ENCODE measurements around the gene SH3D19.

Gene SH3D19

DNA sequence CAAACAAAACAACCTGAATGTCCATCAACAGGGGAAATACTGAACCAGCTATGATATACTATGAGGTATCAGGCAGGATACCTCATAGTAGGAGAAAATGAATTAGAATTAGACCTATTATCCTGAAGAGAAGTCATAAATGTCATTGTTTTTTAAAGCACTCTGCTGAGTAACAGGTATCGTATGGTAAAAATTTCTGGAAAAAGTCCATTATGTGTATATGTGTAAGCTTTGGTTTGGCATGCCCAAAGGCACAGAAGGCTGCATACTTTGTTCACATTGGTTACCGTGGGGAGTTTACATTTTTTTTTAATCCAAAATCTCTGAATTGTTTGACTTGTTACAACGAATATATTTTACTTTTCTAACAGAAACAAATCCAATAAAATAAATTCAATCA is 155.5 kb downstream of the SH3D19 start:
- no peak overlapping the region for H3K27ac ChIP-seq
- TF ChIP-seq, protein P1, sequence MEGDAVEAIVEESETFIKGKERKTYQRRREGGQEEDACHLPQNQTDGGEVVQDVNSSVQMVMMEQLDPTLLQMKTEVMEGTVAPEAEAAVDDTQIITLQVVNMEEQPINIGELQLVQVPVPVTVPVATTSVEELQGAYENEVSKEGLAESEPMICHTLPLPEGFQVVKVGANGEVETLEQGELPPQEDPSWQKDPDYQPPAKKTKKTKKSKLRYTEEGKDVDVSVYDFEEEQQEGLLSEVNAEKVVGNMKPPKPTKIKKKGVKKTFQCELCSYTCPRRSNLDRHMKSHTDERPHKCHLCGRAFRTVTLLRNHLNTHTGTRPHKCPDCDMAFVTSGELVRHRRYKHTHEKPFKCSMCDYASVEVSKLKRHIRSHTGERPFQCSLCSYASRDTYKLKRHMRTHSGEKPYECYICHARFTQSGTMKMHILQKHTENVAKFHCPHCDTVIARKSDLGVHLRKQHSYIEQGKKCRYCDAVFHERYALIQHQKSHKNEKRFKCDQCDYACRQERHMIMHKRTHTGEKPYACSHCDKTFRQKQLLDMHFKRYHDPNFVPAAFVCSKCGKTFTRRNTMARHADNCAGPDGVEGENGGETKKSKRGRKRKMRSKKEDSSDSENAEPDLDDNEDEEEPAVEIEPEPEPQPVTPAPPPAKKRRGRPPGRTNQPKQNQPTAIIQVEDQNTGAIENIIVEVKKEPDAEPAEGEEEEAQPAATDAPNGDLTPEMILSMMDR (conservative IDR thresholded peaks at IDR 0.05), result no peak

DNA sequence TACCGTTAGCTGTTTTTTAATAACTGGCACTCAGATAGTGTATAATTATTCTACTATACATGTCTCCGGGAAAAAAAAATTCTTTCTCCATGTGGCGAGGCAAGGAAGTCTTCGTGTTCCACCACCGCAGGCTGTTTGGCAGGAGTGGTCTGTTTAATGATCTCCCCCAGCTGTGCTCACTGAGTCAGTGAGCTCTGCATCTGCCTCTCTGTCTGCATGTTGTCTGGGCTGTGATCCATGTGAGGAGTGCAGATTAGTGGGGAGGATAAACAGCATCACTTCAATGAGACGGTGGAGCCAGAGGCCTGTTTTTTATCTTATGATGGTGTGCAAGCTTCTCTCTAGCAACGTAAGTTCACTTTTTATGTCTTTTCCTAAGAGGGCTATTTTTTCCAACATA is 156.2 kb downstream of the SH3D19 start:
- no peak overlapping the region for H3K27ac ChIP-seq
- TF ChIP-seq, protein P1 (conservative IDR thresholded peaks at IDR 0.05), result no peak

DNA sequence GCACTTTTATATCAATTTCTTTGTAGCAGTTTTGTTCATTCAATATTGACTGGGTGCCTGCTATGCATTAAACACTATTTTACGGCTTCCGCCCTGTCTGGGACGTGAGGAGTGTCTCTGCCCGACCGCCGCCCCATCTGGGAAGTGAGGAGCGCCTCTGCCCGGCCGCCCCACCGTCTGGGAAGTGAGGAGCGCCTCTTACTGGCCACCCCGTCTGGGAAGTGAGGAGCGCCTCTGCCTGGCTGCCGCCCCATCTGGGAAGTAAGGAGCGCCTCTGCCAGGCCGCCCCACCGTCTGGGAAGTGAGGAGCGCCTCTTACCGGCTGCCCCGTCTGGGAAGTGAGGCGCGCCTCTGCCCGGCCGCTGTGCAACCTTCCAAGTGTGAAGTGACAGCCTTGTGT is 157.8 kb downstream of the SH3D19 start:
- TF ChIP-seq, protein P1 (conservative IDR thresholded peaks at IDR 0.05), result no peak
- H3K27ac ChIP-seq, result no peak overlapping the region

DNA sequence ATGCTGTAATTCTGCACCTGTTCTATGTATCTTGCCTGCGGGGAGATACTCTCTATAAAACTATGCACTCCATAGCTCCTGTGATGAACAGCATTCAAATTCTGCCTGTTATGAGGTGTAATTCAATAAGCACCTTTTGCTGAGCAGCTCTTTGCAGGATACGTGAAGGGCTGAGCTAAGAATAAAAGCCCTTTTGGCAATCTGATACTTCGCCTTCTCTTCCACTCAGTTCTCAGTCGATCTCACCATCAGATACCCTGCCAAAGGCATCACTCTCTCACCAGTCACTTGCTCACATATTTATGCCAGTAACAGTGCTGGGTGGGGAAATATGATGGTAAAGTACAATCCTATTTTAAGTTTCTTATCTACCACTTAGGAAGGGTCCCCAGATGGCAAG is 158.8 kb downstream of the SH3D19 start:
- TF ChIP-seq, protein P1 (conservative IDR thresholded peaks at IDR 0.05), result no peak
- H3K27ac ChIP-seq, result peak overlapping the region; percentile 70

DNA sequence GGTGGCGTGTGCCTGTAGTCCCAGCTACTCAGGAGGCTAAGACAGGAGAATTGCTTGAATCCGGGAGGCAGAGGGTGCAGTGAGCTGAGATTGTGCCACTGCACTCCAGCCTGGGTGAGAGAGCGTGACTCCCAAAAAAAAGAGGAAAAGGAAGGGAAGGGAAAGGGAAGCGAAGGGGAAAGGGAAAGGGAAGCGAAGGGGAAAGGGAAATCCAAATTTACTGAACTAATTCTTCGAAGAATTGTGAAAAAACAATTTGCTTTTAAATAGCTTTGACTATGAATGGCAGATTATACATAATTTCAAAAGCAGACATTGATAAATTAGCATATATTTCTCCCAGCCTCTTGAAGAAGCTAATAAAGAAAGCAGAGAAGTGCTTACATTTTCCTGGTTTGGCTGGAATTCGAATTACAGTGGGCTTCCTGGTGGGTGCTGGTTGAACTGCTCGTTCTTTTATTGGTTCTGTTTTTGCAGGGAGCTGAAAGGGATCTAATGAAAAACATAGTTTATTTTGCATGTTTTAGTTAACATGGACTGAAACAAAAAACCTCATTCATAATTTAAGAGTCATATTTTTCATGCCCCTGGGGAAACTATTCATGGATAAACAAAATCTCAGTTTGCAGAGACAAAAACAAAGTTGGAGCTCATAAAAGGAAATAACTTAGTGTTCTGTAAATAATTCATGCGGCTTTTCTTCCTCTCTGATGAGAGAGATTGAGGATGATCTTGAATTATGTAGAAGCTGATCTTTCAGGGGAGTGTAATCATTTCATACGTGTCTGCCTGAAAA is 160.0 kb downstream of the SH3D19 start:
- peak overlapping the region; percentile 70 for H3K27ac ChIP-seq
- TF ChIP-seq, protein P1 (conservative IDR thresholded peaks at IDR 0.05), result no peak

DNA sequence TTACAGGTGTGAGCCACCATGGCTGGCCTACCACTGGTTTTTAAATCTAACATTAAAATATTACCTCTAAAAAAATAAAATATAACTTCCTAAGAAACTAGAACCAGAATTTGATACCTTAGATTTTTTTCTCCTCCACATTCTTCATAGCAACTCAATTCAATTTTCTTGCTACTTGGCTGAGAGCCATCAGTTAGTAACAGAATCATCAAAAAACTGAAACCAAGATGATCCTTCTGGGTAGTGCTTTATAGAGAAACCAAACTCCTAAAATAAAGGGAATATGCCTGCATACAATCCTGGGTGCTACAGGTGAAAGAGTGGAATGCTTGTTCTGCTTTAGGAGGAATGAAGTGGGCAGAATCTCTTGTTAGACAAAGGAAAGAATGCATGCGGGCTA is 161.6 kb downstream of the SH3D19 start:
- TF ChIP-seq, protein P1 (conservative IDR thresholded peaks at IDR 0.05), result no peak
- H3K27ac ChIP-seq, result no peak overlapping the region

DNA sequence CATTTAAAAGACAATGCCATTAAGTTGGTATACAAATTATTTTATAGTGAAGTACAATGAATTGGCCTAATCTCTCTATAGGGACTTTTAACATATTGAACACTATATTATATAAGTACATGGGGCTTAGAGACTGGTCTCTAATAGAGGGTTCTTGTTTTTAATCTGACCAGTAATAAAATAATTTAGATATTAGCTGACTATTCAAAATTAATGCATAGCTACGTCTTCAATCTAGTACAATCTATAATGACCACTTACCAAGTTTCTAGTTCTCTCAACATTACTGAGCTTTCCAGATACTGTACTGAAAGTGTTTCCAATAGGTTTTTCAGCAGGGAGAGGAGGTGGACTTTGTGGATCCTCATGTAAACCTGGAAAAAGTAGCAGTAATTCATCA is 166.4 kb downstream of the SH3D19 start:
- no peak overlapping the region for H3K27ac ChIP-seq
- TF ChIP-seq, protein P1 (conservative IDR thresholded peaks at IDR 0.05), result no peak
